Epithelial cell of proximal tubule (primary cell): ENCODE results near the gene PPARA. TPM values are rescaled to one million over a fixed set of nuclear protein-coding genes. Genes with fewer than 3 reads are reported as not detected.

Experiments used
- DNase-seq: peaks from one replicate; pipeline ENCODE4 v3.0.0-alpha.2; 2011; ENCODE audit warnings: low read depth
- H3K4me3 ChIP-seq: 2 replicates; pipeline ENCODE4 v1.5.1; 2011; ENCODE audit warnings: low read depth, mild to moderate bottlenecking, low read length
- CTCF ChIP-seq: conservative IDR thresholded peaks from 2 replicates; pipeline ENCODE4 v1.5.1; 2012; ENCODE audit warnings: low read depth, mild to moderate bottlenecking, low read length
- total RNA-seq: library from RNA; depleted of rRNA; stranded (reverse); fragments of >200 nt; gene quantifications from 2 replicates; pipeline ENCODE4 v1.2.3, GENCODE V29; 2015

Gene PPARA
- total RNA-seq, 1 donor from 2014 or later, result 18.5 TPM

- TF ChIP-seq CTCF, result no peak
- H3K4me3 ChIP-seq, result no peak overlapping the region
These were observed 36.3 kb upstream of the PPARA start for GRCh38 chr22:46113910-46114517.

GRCh38 chr22:46114518-46115387 lies 35.6 kb upstream of the PPARA start:
- no peak for DNase-seq
- no peak for TF ChIP-seq CTCF

More at GRCh38 chr22:46113910-46114517, 36.3 kb upstream of the PPARA start:
- DNase-seq, result no peak

GRCh38 chr22:46115388-46115678 lies 35.0 kb upstream of the PPARA start:
- no peak overlapping the region for H3K4me3 ChIP-seq
- TF ChIP-seq CTCF, result no peak
- DNase-seq, result no peak

More at GRCh38 chr22:46114518-46115387, 35.6 kb upstream of the PPARA start:
- H3K4me3 ChIP-seq, result no peak overlapping the region

GRCh38 chr22:46115755-46116490 lies 34.4 kb upstream of the PPARA start:
- TF ChIP-seq CTCF, result no peak
- no peak for DNase-seq
- H3K4me3 ChIP-seq, result no peak overlapping the region

- DNase-seq, result no peak
- peak; percentile 66 for TF ChIP-seq CTCF
- no peak overlapping the region for H3K4me3 ChIP-seq
These were observed 33.8 kb upstream of the PPARA start for GRCh38 chr22:46116491-46116958.

- no peak for TF ChIP-seq CTCF
- no peak for DNase-seq
- H3K4me3 ChIP-seq, result no peak overlapping the region
These were observed 32.8 kb upstream of the PPARA start for GRCh38 chr22:46117206-46118199.
